Natural killer cell (primary cell): ENCODE data around the gene MYL12A. TPM values are rescaled to one million over a fixed set of nuclear protein-coding genes. Genes with fewer than 3 reads are reported as not detected.

Source experiments
- ATAC-seq, 3 donors: fragments of 150-1000 bp in 2 of 3; fragments of 200-7000 bp in 1 of 3; cut with Tn5 transposase; 1 replicate in 1 of 3; 2 replicates in 2 of 3; pipeline ENCODE4 v1.10.0; 2021; ENCODE audit warnings: mild to moderate bottlenecking in 2 of 3, moderate library complexity in 2 of 3
- DNase-seq, 2 donors: peaks; one replicate each; pipeline versions ENCODE4 v3.0.0 to v3.0.0-alpha.2; 2013 to 2021; ENCODE audit warnings: mixed read lengths in 1 of 2
- H3K27ac ChIP-seq: one replicate; pipeline ENCODE4 v1.5.1; 2013; ENCODE audit warnings: mild to moderate bottlenecking, low read length
- H3K27me3 ChIP-seq: one replicate; pipeline ENCODE4 v1.6.1; 2013; ENCODE audit warnings: low read length; ENCODE audit not compliant: control insufficient read depth, insufficient read depth
- H3K36me3 ChIP-seq: one replicate; pipeline ENCODE4 v1.6.1; 2013; ENCODE audit warnings: low read length; ENCODE audit not compliant: control insufficient read depth, insufficient read depth
- H3K4me1 ChIP-seq: one replicate; pipeline ENCODE4 v1.6.1; 2013; ENCODE audit warnings: low read length; ENCODE audit not compliant: control insufficient read depth, insufficient read depth
- H3K4me3 ChIP-seq: one replicate; pipeline ENCODE4 v1.5.1; 2013; ENCODE audit warnings: low read length
- H3K9me3 ChIP-seq: one replicate; pipeline ENCODE4 v1.6.1; 2013; ENCODE audit warnings: low read length; ENCODE audit not compliant: control insufficient read depth, insufficient read depth
- H3K27ac Mint-ChIP-seq, 2 donors: one replicate each; pipeline ENCODE4 v1.8.0; 2022; ENCODE audit warnings: mild to moderate bottlenecking in 2 of 2, mixed read lengths in 2 of 2, moderate library complexity in 1 of 2
- H3K27me3 Mint-ChIP-seq, 2 donors: one replicate each; pipeline ENCODE4 v1.8.0; 2022; ENCODE audit warnings: low read depth in 2 of 2, mixed read lengths in 2 of 2
- H3K36me3 Mint-ChIP-seq: one replicate; pipeline ENCODE4 v1.8.0; 2022; ENCODE audit warnings: mixed read lengths
- H3K4me1 Mint-ChIP-seq, 2 donors: one replicate each; pipeline ENCODE4 v1.8.0; 2022; ENCODE audit warnings: mixed read lengths in 2 of 2
- H3K4me3 Mint-ChIP-seq: one replicate; pipeline ENCODE4 v1.8.0; 2022; ENCODE audit warnings: mild to moderate bottlenecking, moderate library complexity, mixed read lengths
- H3K9me3 Mint-ChIP-seq, 2 donors: one replicate each; pipeline ENCODE4 v1.8.0; 2022; ENCODE audit warnings: mixed read lengths in 2 of 2
- CTCF ChIP-seq: fragments of 200-600 bp; IDR thresholded peaks from one replicate; pipeline ENCODE4 v1.8.0; 2022; ENCODE audit warnings: antibody characterized with exemption
- WGBS: methylation state at CpG from one replicate; pipeline ENCODE4 v1.1.7; 2013; ENCODE audit warnings: missing lambda C conversion rate; ENCODE audit not compliant: insufficient coverage; 5-methylcytosine and 5-hydroxymethylcytosine counted together
- intact Hi-C: fragments of 100-400 bp; cut with micrococcal nuclease; formaldehyde crosslinking; loops from one replicate; pipeline ENCODE4 v1.14.2; 2022
- total RNA-seq, 4 donors: library from RNA; stranded (reverse); fragments of 120-200 nt in 1 of 4; gene quantifications; one replicate each; pipeline versions ENCODE4 v1.2.3 to v1.2.4, GENCODE V29; 2013 to 2022

MYL12A gene
- total RNA-seq, 3 donors from 2014 or later (not counting 1 experiment from before 2014, with no cell fraction given), result 532 to 652 (median 572) TPM

- H3K9me3 Mint-ChIP-seq, result no peaks in the 10 kb centered on the region
- H3K4me1 Mint-ChIP-seq, result no peaks in the 10 kb centered on the region
- Histone ChIP-seq H3K27ac (no peak overlapping the region), H3K36me3 (no peaks in the 10 kb centered on the region), H3K4me1 (peaks cover 3% of the 10 kb centered on the region), H3K4me3 (no peak overlapping the region), H3K27me3 (no peaks in the 10 kb centered on the region), H3K9me3 (no peaks in the 10 kb centered on the region)
- intact Hi-C loops, result loop anchor here (10.0 kb wide), 1 partner anchor 710 kb away; no protein-coding TSS in a partner anchor
- H3K36me3 Mint-ChIP-seq, result no peaks in the 10 kb centered on the region
- no peak for TF ChIP-seq CTCF
- H3K27ac Mint-ChIP-seq, result no peak overlapping the region
- ATAC-seq (no peak), DNase-seq (no peak)
- 89% methylated on average over 9 of the region's 9 CpGs for WGBS
- no peaks in the 10 kb centered on the region for H3K27me3 Mint-ChIP-seq
- H3K4me3 Mint-ChIP-seq, result no peak overlapping the region
These were observed 36.9 kb downstream of the MYL12A start for GRCh38 chr18:3284501-3284900.

GRCh38 chr18:3286159-3286558, 38.6 kb downstream of the MYL12A start:
- Histone ChIP-seq H3K36me3 (no peaks in the 10 kb centered on the region), H3K9me3 (no peaks in the 10 kb centered on the region), H3K27me3 (no peaks in the 10 kb centered on the region), H3K4me3 (no peak overlapping the region), H3K27ac (no peak overlapping the region), H3K4me1 (no peaks in the 10 kb centered on the region)
- H3K9me3 Mint-ChIP-seq, result peaks cover under 1 to 2% of the 10 kb centered on the region in 2 donors
- intact Hi-C loops, result loop anchor here (10.0 kb wide), 1 partner anchor 709 kb away; no protein-coding TSS in a partner anchor
- H3K27me3 Mint-ChIP-seq, result peaks cover 0 to 9% of the 10 kb centered on the region in 2 donors
- DNase-seq, result no peak
- H3K27ac Mint-ChIP-seq, result no peak overlapping the region
- 74% methylated on average over 5 of the region's 7 CpGs for WGBS
- no peaks in the 10 kb centered on the region for H3K4me1 Mint-ChIP-seq
- peaks cover 7% of the 10 kb centered on the region for H3K36me3 Mint-ChIP-seq
- no peak overlapping the region for H3K4me3 Mint-ChIP-seq
- TF ChIP-seq CTCF, result no peak
- no peak for ATAC-seq

GRCh38 chr18:3293196-3293951, 45.8 kb downstream of the MYL12A start:
- no peak for TF ChIP-seq CTCF
- 91% methylated on average over 2 of the region's 2 CpGs for WGBS

More at GRCh38 chr18:3293196-3293951, 45.8 kb downstream of the MYL12A start:
- no peak overlapping the region for H3K27ac Mint-ChIP-seq
- intact Hi-C loops, result no loop called here
- no peak for DNase-seq
- H3K27me3 ChIP-seq, result peaks cover 2% of the 10 kb centered on the region
- H3K4me3 Mint-ChIP-seq, result no peak overlapping the region
- peaks cover 5 to 14% of the 10 kb centered on the region in 2 donors for H3K27me3 Mint-ChIP-seq
- no peak overlapping the region for H3K27ac ChIP-seq
- peaks cover 7 to 14% of the 10 kb centered on the region in 2 donors for H3K4me1 Mint-ChIP-seq
- H3K9me3 Mint-ChIP-seq, result peaks cover 4 to 5% of the 10 kb centered on the region in 2 donors
- ATAC-seq, result no peak
- H3K4me3 ChIP-seq, result no peak overlapping the region
- peaks cover 21% of the 10 kb centered on the region for H3K36me3 Mint-ChIP-seq
- H3K4me1 ChIP-seq, result peaks cover 14% of the 10 kb centered on the region
- H3K36me3 ChIP-seq, result no peaks in the 10 kb centered on the region
- no peaks in the 10 kb centered on the region for H3K9me3 ChIP-seq
